GM19324 (cell line): ENCODE measurements around the gene BEX4.
A peak's percentile ranks its signal among the peaks of the same experiment; 100 is the strongest.
"Not testable (repeated sequence)": the region's sequence is repeated elsewhere in the genome, so short reads cannot be mapped to it uniquely, and the experiment has no call there.

ENCODE experiments used
- ATAC-seq: cut with Tn5 transposase; IDR thresholded peaks from one replicate; pipeline ENCODE4 v1.9.1; 2021; ENCODE audit warnings: mild to moderate bottlenecking, moderate library complexity; ENCODE audit not compliant: unreplicated experiment, low FRiP score

Gene BEX4, protein sequence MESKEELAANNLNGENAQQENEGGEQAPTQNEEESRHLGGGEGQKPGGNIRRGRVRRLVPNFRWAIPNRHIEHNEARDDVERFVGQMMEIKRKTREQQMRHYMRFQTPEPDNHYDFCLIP

DNA sequence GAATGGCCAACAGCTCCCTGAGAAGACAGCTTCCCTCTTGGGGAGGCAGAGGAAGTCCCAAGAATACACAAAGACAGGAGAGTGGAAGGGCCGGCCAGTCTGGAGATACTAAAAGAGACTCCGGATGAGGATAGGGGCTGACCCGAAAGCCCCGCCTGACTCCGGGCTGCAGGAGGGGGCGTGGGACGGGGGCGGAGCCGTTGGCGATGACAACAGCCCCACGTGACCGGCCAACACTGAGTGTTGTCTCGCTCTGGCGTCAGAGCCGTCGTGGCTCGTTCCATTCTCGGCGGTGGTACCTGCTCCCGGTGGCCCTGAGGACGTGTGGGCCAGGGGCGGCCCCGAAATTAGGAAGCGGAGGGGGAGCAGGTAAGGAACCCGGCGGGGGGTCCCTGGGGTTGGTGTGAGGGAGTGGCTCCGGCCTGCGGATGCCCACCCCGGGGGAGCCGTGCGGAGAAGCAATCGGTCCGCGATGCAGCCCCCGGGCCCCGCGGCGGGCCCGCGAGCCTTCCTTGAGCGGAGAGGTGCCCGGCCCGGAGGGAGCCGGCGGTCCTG lies at the start of gene BEX4:
TSS of gene BEX4 (plus strand) at position 239 of the 555 bp plus-strand sequence. CDS start 1,046 bp downstream, outside the sequence.
- ATAC-seq, result peak; percentile 69

GRCh38 chrX:103170216-103170615 lies 44.7 kb upstream of the BEX4 start:
- no peak for ATAC-seq

- no peak for ATAC-seq
Observed at GRCh38 chrX:103171353-103171752, 43.6 kb upstream of the BEX4 start.

- ATAC-seq, result not testable (repeated sequence)
Observed at GRCh38 chrX:103175256-103175655, 39.7 kb upstream of the BEX4 start.

DNA sequence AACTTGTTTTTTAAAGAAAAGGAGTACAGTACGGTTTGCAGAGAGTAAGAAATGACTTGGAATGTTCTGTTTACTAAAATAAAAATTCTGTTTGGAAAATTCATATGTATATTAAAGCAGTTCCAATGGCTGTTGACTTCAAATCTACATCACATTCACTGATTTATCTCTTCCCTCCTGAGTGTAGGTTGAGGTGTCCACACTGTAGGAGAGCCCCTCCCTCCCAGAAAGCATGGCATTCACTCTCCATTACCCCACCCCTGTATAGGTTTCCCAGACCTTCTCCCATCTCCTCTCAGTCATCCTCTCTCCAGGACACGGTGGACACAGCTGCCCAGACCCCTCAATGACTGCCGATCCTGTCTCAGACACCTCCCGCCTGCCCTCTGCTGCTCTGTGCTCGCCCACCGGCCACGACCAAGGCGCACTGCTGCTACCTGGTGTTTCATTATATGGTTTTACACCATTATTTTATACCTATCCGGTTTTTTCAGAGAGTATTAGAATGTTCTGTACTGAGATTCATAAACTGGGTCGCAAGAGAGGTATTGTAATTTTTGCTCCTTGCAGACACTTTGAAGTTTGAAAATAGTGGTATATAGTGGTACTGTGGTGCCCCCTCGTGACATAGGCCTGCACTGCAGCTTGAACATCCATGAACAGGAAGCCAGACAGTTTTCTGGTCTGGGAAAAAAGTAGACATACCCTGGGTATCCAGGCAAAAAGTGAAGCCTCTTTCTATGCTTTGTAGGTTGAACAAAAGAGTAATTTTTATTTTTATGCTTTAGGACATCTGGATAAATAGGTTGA lies 38.8 kb upstream of the BEX4 start:
- no peak for ATAC-seq

- ATAC-seq, result no peak
Observed at GRCh38 chrX:103177556-103177955, 37.4 kb upstream of the BEX4 start.

GRCh38 chrX:103183912-103184311 lies 31.0 kb upstream of the BEX4 start:
- ATAC-seq, result no peak

GRCh38 chrX:103187953-103188475 lies 26.9 kb upstream of the BEX4 start:
- ATAC-seq, result no peak

DNA sequence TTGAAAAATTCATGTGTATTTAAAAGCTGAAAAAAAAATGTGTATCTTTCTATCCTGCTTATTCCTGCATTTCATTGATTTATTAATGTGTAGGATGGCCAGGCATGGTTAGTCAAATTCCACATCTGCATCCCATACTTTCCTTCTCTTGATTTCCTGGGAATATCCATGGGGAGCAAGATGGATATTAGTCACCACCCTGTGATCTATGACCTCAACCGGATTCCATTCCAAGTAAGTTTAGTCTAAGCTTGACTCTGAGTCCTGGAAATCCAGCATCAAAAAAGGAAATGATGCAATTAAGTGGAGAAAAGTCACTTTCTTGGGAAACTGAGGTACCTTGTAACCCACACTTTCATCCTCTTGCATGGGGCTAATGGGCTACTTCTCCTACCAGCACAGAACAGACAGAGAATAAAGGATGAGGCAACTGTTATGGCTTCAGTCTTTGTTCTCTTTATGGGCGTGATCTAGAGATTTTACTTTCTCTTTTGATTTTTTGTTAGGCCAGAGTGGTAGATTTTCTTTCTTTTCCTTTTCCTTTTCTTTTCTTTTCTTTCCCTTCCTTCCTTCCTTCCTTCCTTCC lies 17.1 kb upstream of the BEX4 start:
- ATAC-seq, result no peak

- ATAC-seq, result not testable (repeated sequence)
Observed at GRCh38 chrX:103198668-103199067, 16.2 kb upstream of the BEX4 start.

- ATAC-seq, result no peak
Observed at GRCh38 chrX:103201041-103201440, 13.9 kb upstream of the BEX4 start.

DNA sequence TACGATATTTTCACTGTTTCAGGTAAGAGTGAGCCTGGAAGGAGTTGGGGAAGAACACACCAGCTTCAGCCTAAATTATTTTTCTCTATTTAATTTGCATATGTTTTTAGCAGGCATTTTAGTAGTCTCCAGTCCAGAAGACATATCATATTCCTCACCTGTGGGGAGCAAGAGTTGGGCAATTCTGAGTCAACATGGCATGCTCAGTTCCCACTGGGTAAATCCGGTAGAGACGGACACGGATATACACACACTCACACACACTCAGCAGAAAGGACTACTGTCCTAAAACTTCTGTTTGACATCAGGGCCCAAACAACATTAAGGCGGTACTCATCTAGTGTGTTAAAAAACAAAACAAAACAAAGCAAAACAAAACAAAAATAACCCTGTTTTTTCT lies 4.9 kb upstream of the BEX4 start:
- no peak for ATAC-seq

DNA sequence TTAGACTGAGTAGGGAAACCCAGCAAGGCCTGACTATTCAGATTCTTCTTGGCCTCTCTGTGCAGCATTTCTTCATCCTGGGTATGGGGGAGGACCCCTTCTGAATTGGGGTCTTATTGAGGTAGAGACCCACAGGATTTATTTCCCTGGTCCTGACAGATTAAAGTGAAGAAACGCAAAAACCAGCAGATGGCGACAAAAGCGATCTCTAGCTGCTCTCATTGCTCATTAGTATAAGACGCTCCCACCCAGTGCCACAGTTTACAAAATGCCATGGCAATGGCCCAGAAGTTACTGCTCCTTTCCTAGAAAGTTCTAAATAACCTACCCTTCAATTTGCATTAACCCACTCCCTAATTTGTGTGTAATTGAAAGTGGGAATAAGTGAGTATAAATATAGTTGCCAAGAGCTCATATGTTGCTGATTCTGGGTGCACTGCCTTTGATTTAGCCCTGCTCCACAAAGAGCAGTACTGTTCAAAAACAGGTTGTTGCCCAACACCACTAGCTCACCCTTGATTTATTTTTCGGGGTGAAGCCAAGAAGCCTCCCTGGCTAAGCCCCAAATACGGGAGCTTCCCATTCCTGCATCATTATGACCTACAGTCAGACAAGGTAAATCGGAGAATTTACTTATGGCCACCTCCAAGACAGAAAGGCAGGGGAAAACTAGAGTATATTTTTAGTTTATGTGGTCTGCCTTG lies 3.7 kb upstream of the BEX4 start:
- ATAC-seq, result no peak

- no peak for ATAC-seq
Observed at GRCh38 chrX:103212749-103213457, 2.0 kb upstream of the BEX4 start.

GRCh38 chrX:103215425-103215991 lies 600 bp downstream of the BEX4 start:
- ATAC-seq, result peak; percentile 21

GRCh38 chrX:103220511-103221323 lies 5.8 kb downstream of the BEX4 start:
- no peak for ATAC-seq

DNA sequence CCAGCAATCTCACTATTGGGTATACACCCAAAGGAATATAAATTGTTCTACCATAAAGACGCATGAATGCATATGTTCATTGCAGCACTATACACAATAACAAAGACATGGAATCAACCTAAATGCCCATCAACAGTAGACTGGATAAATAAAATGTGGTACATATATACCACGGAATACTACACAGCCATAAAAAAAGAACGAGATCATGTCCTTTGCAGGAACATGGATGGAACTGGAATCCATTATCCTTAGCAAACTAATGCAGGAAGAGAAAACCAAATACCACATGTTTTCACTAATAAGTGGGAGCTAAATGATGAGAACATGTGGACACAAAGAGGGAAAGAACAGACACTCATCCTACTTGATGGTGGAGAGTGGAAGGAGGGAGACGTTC lies 11.0 kb downstream of the BEX4 start:
- not testable (repeated sequence) for ATAC-seq

DNA sequence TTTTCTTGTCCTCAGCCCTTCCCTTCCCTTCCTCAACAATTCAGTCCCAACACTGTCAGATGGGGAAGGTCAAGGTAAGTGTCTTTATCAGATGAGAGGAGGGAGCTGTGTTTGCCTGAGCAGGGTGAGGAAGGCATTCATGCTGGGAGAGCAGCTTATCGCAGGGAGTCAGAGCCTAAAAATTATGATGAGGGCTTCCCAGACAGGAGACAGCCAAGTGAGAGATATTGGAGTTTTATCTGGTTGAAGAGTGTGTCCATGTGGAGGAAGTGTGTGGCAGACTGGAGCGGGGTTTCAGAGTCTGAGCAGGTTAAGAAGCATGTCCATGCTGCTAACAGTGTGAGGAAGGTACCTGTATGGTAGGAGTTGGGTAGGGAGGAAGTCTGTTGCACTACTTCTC lies 18.4 kb downstream of the BEX4 start:
- no peak for ATAC-seq

DNA sequence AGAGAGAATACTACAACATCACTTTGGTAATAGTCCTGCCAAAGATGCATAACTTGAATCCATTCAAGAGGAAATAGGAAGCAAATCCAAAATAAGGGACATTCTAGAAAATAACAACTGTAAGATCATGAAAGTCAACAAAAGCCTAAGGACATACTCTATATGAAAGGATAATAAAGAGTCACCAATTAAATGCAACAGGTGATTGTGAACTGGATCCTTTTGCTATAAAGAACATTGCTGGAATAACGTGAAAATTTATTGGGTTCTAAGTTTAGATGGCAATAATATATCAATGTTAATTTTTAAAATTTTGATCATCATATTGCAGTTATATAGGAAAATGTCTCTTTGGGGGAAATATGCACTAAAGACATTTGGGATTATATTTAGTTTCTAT lies 20.0 kb downstream of the BEX4 start:
- ATAC-seq, result no peak
